ENCODE measurements around the gene PKP2. TPM values are rescaled to one million over a fixed set of nuclear protein-coding genes. Genes with fewer than 3 reads are reported as not detected.

Gene PKP2
- total and polyA plus RNA-seq, 2 of the 4 experiments (the other 2 are of a cell fraction): 0.10 to 0.18 TPM

GRCh38 chr12:32901553-32901952 lies 5.0 kb upstream of the PKP2 start:
- Histone ChIP-seq H2BK15ac (ENCODE audit: low read depth, low read length) (no peak overlapping the region), H2BK120ac (ENCODE audit: low read depth, low read length) (no peak overlapping the region), H2AFZ (replicated peaks; ENCODE audit: low read length, poor library complexity) (no peak overlapping the region), H3K9me1 (ENCODE audit: insufficient read depth, low read length) (no peaks in the 10 kb centered on the region), H3K4me2 (ENCODE audit: low read depth, low read length) (no peak overlapping the region), H2AK9ac (replicated peaks; ENCODE audit: low read depth, low read length, poor library complexity) (no peak overlapping the region), H2BK5ac (ENCODE audit: low read depth, low read length, poor library complexity, severe bottlenecking) (no peak overlapping the region), H3K4me3 (ENCODE audit: insufficient read depth, low read depth, low read length) (no peak overlapping the region), H2BK20ac (ENCODE audit: low read depth, low read length) (no peak overlapping the region), H3K56ac (ENCODE audit: extremely low read depth, insufficient read depth, low read length) (no peak overlapping the region), H3K27me3 (ENCODE audit: control insufficient read depth, insufficient read depth, low read length) (peaks cover 6% of the 10 kb centered on the region), H3K9ac (ENCODE audit: low read depth, low read length) (no peak overlapping the region), H3K79me1 (ENCODE audit: low read depth in 1 of 2, low read length in 2 of 2) (no peaks in the 10 kb centered on the region), H3K4me1 (ENCODE audit: control insufficient read depth, insufficient read depth, low read length) (no peaks in the 10 kb centered on the region), H3K36me3 (ENCODE audit: control insufficient read depth, insufficient read depth, low read length) (no peaks in the 10 kb centered on the region), H4K5ac (ENCODE audit: low read depth, low read length) (no peak overlapping the region), H3K9me3 (ENCODE audit: control insufficient read depth, insufficient read depth, low read length) (peaks cover 2% of the 10 kb centered on the region; the same call in 1 of the 2 replicates), H4K91ac (ENCODE audit: insufficient read depth, low read depth, low read length) (no peak overlapping the region), H4K20me1 (ENCODE audit: insufficient read depth, low read length) (no peaks in the 10 kb centered on the region), H3K4ac (ENCODE audit: low read depth, low read length) (no peak overlapping the region), H2AK5ac (ENCODE audit: low read depth, low read length) (no peak overlapping the region), H3K23ac (ENCODE audit: low read depth, low read length) (no peak overlapping the region), H4K8ac (ENCODE audit: low read depth in 2 of 2, low read length in 2 of 2) (no peak overlapping the region), H3K27ac (ENCODE audit: insufficient read depth, low read length) (no peak overlapping the region), H3K14ac (replicated peaks; ENCODE audit: low read depth, low read length) (no peak overlapping the region), H3K18ac (ENCODE audit: low read depth, low read length) (no peak overlapping the region)
- DNase-seq (no peak), ATAC-seq (ENCODE audit: low read depth) (0 out of 2 replicates have a peak, but pooled peaks have one; percentile 46)
- no CpG with 5 or more reads among the region's 4 CpGs for WGBS, 2 experiments (ENCODE audit: extremely low coverage in 2 of 2, insufficient read length in 1 of 2)
- ChIA-PET POLR2A (ENCODE audit: unreplicated experiment) (no interaction called here), CTCF (no interaction called here)
- in situ Hi-C loops (cut with MboI; ENCODE audit: low sequenced_read_pairs): no loop called here
- dilution Hi-C loops (cut with HindIII; ENCODE audit: low sequenced_read_pairs, unreplicated experiment): no loop called here
- TF ChIP-seq MAFK (IDR thresholded peaks at IDR 0.05; ENCODE audit: low read depth, low read length) (no peak), SMC3 (IDR thresholded peaks at IDR 0.05; ENCODE audit: low read depth, low read length) (no peak), CEBPB (IDR thresholded peaks at IDR 0.05; ENCODE audit: low read depth, low read length) (no peak), CHD1 (IDR thresholded peaks at IDR 0.05; ENCODE audit: low read depth, low read length) (no peak)
- BruUV-seq (replicated peaks): no TSS peak
- intact Hi-C loops (cut with micrococcal nuclease): no loop called here
